Right cardiac atrium (tissue), 5 donors: ENCODE measurements around the gene THBS1. TPM values are rescaled to one million over a fixed set of nuclear protein-coding genes. Genes with fewer than 3 reads are reported as not detected.

Experiments
- ATAC-seq, 2 donors: fragments of 200-7000 bp; cut with Tn5 transposase; one replicate each; pipeline versions ENCODE4 v1.8.0 to v1.9.1; 2020; ENCODE audit warnings: moderate library complexity in 2 of 2, mild to moderate bottlenecking in 1 of 2
- DNase-seq, 3 donors: peaks; one replicate each; pipeline ENCODE4 v3.0.0-alpha.2; 2020
- H3K27ac ChIP-seq: one replicate; pipeline ENCODE4 v1.5.1; 2013; ENCODE audit warnings: mild to moderate bottlenecking, low read length, control low read depth, moderate library complexity
- H3K27me3 ChIP-seq: one replicate; pipeline ENCODE4 v1.6.1; 2013; ENCODE audit not compliant: control insufficient read depth, insufficient read depth
- H3K4me1 ChIP-seq: one replicate; pipeline ENCODE4 v1.6.1; 2013; ENCODE audit warnings: low read length; ENCODE audit not compliant: control insufficient read depth, insufficient read depth
- H3K4me3 ChIP-seq: one replicate; pipeline ENCODE4 v1.5.1; 2013; ENCODE audit warnings: low read length, control low read depth
- H3K9me3 ChIP-seq: one replicate; pipeline ENCODE4 v1.6.1; 2013; ENCODE audit warnings: low read length; ENCODE audit not compliant: control insufficient read depth
- WGBS: extraction: QIAGEN DNeasy Blood & Tissue Kit; methylation state at CpG from one replicate; pipeline ENCODE4 v1.1.7; 2013; 5-methylcytosine and 5-hydroxymethylcytosine counted together
- intact Hi-C, 4 donors: fragments of 100-400 bp; cut with DNase I; formaldehyde crosslinking; loops; one replicate each; pipeline versions ENCODE4 v1.11.0 to v1.14.0; 2022 to 2023
- long read RNA-seq, 4 donors: library from polyadenylated mRNA; unstranded; transcript quantifications; one replicate each; pipeline ENCODE4 v2.0.0, GENCODE V29; 2020 to 2021
- polyA plus RNA-seq: library from polyadenylated mRNA; stranded (reverse); fragments of 200-250 nt; gene quantifications from one replicate; pipeline ENCODE4 v1.2.3, GENCODE V29; 2013
- total RNA-seq, 4 donors: library from RNA; stranded (reverse); fragmentation: NEBNext Ultra II Directional; extraction: Animal tissue kit (Norgen Biotek cat#: 25700); gene quantifications; one replicate each; pipeline ENCODE4 v1.2.1, GENCODE V29; 2021
- donor health status: healthy with polysubstance abuse.
- donor health status: DM: no; HTN: yes; CAD: no.
- donor health status: DM: no; HTN: no; CAD: no.
- donor health status: DM: no; HTN: yes; CAD: no; lungs with severe emphysema.
- donor health status: DM: yes; HTN: yes; CAD: no.

The THBS1 gene
- total RNA-seq (100 to 1,000 TPM in 1 of 4 donors, 10 to 100 TPM in 3; 31.3 to 462 (median 41.8) TPM), polyA plus RNA-seq (38.8 TPM)
- long read RNA-seq, donor 1, full-length matches to known transcripts: 2 of 18 reads
- long read RNA-seq, donor 1, partial matches to known transcripts: 14 of 18 reads
- long read RNA-seq, donor 1, other reads (novel, unspliced or antisense): 2 of 18 reads
- long read RNA-seq, donor 2, full-length matches to known transcripts: 4 of 15 reads
- long read RNA-seq, donor 2, partial matches to known transcripts: 10 of 15 reads
- long read RNA-seq, donor 2, other reads (novel, unspliced or antisense): 1 of 15 reads
- long read RNA-seq, donor 3, full-length matches to known transcripts: 18 of 620 reads
- long read RNA-seq, donor 3, partial matches to known transcripts: 547 of 620 reads
- long read RNA-seq, donor 3, other reads (novel, unspliced or antisense): 55 of 620 reads
- long read RNA-seq, donor 4, full-length matches to known transcripts: 1 of 6 reads
- long read RNA-seq, donor 4, partial matches to known transcripts: 4 of 6 reads
- long read RNA-seq, donor 4, other reads (novel, unspliced or antisense): 1 of 6 reads

GRCh38 chr15:39580485-39581241 is at the start of gene THBS1:
TSS of gene THBS1 (plus strand) at chr15:39581079. CDS start at chr15:39581858, 779 bp downstream.
- Histone ChIP-seq H3K27me3 (no peaks in the 10 kb centered on the region), H3K4me3 (peak within 1 kb of the TSS; percentile 44), H3K27ac (peak within 1 kb of the TSS; percentile 61), H3K4me1 (no peaks in the 10 kb centered on the region), H3K9me3 (no peaks in the 10 kb centered on the region)
- under 1% methylated on average over 74 of the region's 74 CpGs for WGBS
- intact Hi-C loops: loop anchor here (5.0 to 10.0 kb wide), 5 partner anchors 174 to 876 kb away; no protein-coding TSS in a partner anchor
- DNase-seq (peak; percentile 94 to 95 (median 95)), ATAC-seq (peak; percentile 78 to 87)

GRCh38 chr15:39534996-39535395 is 45.9 kb upstream of the THBS1 start:
- no peak overlapping the region for H3K4me3 ChIP-seq
- DNase-seq (no peak), ATAC-seq (no peak)
- intact Hi-C loops: no loop called here
- no peak overlapping the region for H3K27ac ChIP-seq
- H3K4me1 ChIP-seq: no peaks in the 10 kb centered on the region
- 91% methylated on average over 5 of the region's 5 CpGs for WGBS
- H3K27me3 ChIP-seq: no peaks in the 10 kb centered on the region
- H3K9me3 ChIP-seq: no peaks in the 10 kb centered on the region

GRCh38 chr15:39535466-39535865 is 45.4 kb upstream of the THBS1 start:
- H3K4me1 ChIP-seq: no peaks in the 10 kb centered on the region
- H3K27me3 ChIP-seq: no peaks in the 10 kb centered on the region
- no peak for DNase-seq
- no peaks in the 10 kb centered on the region for H3K9me3 ChIP-seq
- H3K27ac ChIP-seq: no peak overlapping the region
- intact Hi-C loops: no loop called here
- no peak overlapping the region for H3K4me3 ChIP-seq
- no peak for ATAC-seq
- 78% methylated on average over 10 of the region's 10 CpGs for WGBS

GRCh38 chr15:39538936-39539335 is 41.9 kb upstream of the THBS1 start:
- no peaks in the 10 kb centered on the region for H3K27me3 ChIP-seq
- DNase-seq: no peak
- no peak for ATAC-seq
- intact Hi-C loops: no loop called here
- H3K4me3 ChIP-seq: no peak overlapping the region
- no peak overlapping the region for H3K27ac ChIP-seq
- H3K4me1 ChIP-seq: no peaks in the 10 kb centered on the region
- 81% methylated on average over 3 of the region's 3 CpGs for WGBS
- H3K9me3 ChIP-seq: no peaks in the 10 kb centered on the region

GRCh38 chr15:39539466-39539865 is 41.4 kb upstream of the THBS1 start:
- DNase-seq (no peak), ATAC-seq (no peak)
- Histone ChIP-seq H3K4me1 (no peaks in the 10 kb centered on the region), H3K4me3 (no peak overlapping the region), H3K27me3 (no peaks in the 10 kb centered on the region), H3K27ac (peak overlapping the region; percentile 13), H3K9me3 (no peaks in the 10 kb centered on the region)
- WGBS: 85% methylated on average over 2 of the region's 2 CpGs
- intact Hi-C loops: no loop called here

- no peaks in the 10 kb centered on the region for H3K4me1 ChIP-seq
- H3K27ac ChIP-seq: no peak overlapping the region
- no peak overlapping the region for H3K4me3 ChIP-seq
- H3K27me3 ChIP-seq: no peaks in the 10 kb centered on the region
- intact Hi-C loops: no loop called here
- ATAC-seq (peak; percentile 63 to 75), DNase-seq (no peak)
- 69% methylated on average over 3 of the region's 3 CpGs for WGBS
- no peaks in the 10 kb centered on the region for H3K9me3 ChIP-seq
Measured at GRCh38 chr15:39539973-39540558, 40.8 kb upstream of the THBS1 start.

GRCh38 chr15:39542385-39543065 is 38.4 kb upstream of the THBS1 start:
- WGBS: 94% methylated on average over 4 of the region's 4 CpGs
- Histone ChIP-seq H3K27ac (no peak overlapping the region), H3K4me3 (no peak overlapping the region), H3K4me1 (no peaks in the 10 kb centered on the region), H3K9me3 (no peaks in the 10 kb centered on the region), H3K27me3 (no peaks in the 10 kb centered on the region)
- intact Hi-C loops: no loop called here
- DNase-seq (no peak), ATAC-seq (no peak)

- DNase-seq (no peak), ATAC-seq (no peak)
- 36% methylated on average over 1 of the region's 1 CpG for WGBS
- intact Hi-C loops: no loop called here
- Histone ChIP-seq H3K4me3 (no peak overlapping the region), H3K27ac (no peak overlapping the region), H3K27me3 (no peaks in the 10 kb centered on the region), H3K9me3 (no peaks in the 10 kb centered on the region), H3K4me1 (no peaks in the 10 kb centered on the region)
Measured at GRCh38 chr15:39543651-39544050, 37.2 kb upstream of the THBS1 start.

GRCh38 chr15:39546842-39547241 is 34.0 kb upstream of the THBS1 start:
- DNase-seq: no peak
- no peaks in the 10 kb centered on the region for H3K27me3 ChIP-seq
- no peak overlapping the region for H3K27ac ChIP-seq
- no peak overlapping the region for H3K4me3 ChIP-seq
- H3K4me1 ChIP-seq: no peaks in the 10 kb centered on the region
- intact Hi-C loops: no loop called here
- WGBS: 97% methylated on average over 1 of the region's 1 CpG
- no peak for ATAC-seq
- H3K9me3 ChIP-seq: no peaks in the 10 kb centered on the region

- H3K9me3 ChIP-seq: no peaks in the 10 kb centered on the region
- H3K4me3 ChIP-seq: no peak overlapping the region
- no peaks in the 10 kb centered on the region for H3K27me3 ChIP-seq
- H3K4me1 ChIP-seq: peaks cover 3% of the 10 kb centered on the region
- intact Hi-C loops: no loop called here
- ATAC-seq (no peak), DNase-seq (no peak)
- WGBS: 94% methylated on average over 4 of the region's 4 CpGs
- H3K27ac ChIP-seq: no peak overlapping the region
Measured at GRCh38 chr15:39548561-39548960, 32.3 kb upstream of the THBS1 start.
